Liver (tissue), 9 donors: ENCODE results near the gene MFSD6. TPM values are rescaled to one million over a fixed set of nuclear protein-coding genes. Genes with fewer than 3 reads are reported as not detected.

Source experiments
- DNase-seq: peaks from one replicate; pipeline ENCODE4 v3.0.0-alpha.2; 2017; ENCODE audit warnings: low spot score
- H3K27ac ChIP-seq, 2 donors: one replicate each; pipeline ENCODE4 v1.7.0; 2013; ENCODE audit warnings: inconsistent platforms in 2 of 2, low read length in 2 of 2, control low read depth in 1 of 2, low read depth in 1 of 2, mild to moderate bottlenecking in 1 of 2
- H3K27me3 ChIP-seq, 4 donors: one replicate each; pipeline versions ENCODE4 v1.6.1 to v1.7.0; 2013; ENCODE audit warnings: low read length in 3 of 4, inconsistent platforms in 1 of 4, mild to moderate bottlenecking in 1 of 4, moderate library complexity in 1 of 4; ENCODE audit not compliant: control insufficient read depth in 4 of 4, insufficient read depth in 4 of 4
- H3K36me3 ChIP-seq, 4 donors: one replicate each; pipeline versions ENCODE4 v1.6.1 to v1.7.0; 2013; ENCODE audit warnings: low read length in 3 of 4, mild to moderate bottlenecking in 3 of 4, low read depth in 1 of 4, moderate library complexity in 1 of 4; ENCODE audit not compliant: control insufficient read depth in 4 of 4, insufficient read depth in 3 of 4
- H3K4me1 ChIP-seq, 4 donors: one replicate each; pipeline versions ENCODE4 v1.6.1 to v1.7.0; 2013; ENCODE audit warnings: low read length in 3 of 4, mild to moderate bottlenecking in 3 of 4, moderate library complexity in 1 of 4; ENCODE audit not compliant: control insufficient read depth in 4 of 4, insufficient read depth in 4 of 4
- H3K4me3 ChIP-seq, 3 donors: one replicate each; pipeline versions ENCODE4 v1.6.1 to v1.7.0; 2013; ENCODE audit warnings: low read length in 3 of 3, control low read depth in 1 of 3, low read depth in 1 of 3, mild to moderate bottlenecking in 1 of 3
- H3K9ac ChIP-seq, 2 donors: one replicate each; pipeline ENCODE4 v1.7.0; 2013; ENCODE audit warnings: low read length in 2 of 2, mild to moderate bottlenecking in 2 of 2, moderate library complexity in 2 of 2, control low read depth in 1 of 2, low read depth in 1 of 2
- H3K9me3 ChIP-seq, 4 donors: one replicate each; pipeline versions ENCODE4 v1.6.1 to v1.7.0; 2013; ENCODE audit warnings: low read length in 3 of 4; ENCODE audit not compliant: control insufficient read depth in 4 of 4
- EGR1 ChIP-seq, 2 donors: IDR thresholded peaks; 2 replicates each; pipeline ENCODE4 v1.6.1; 2016 to 2018; ENCODE audit warnings: antibody characterized with exemption in 2 of 2, low read depth in 2 of 2
- FOXA1 ChIP-seq: IDR thresholded peaks from 2 replicates; pipeline ENCODE4 v1.6.1; 2016; ENCODE audit warnings: antibody characterized with exemption
- FOXA2 ChIP-seq: IDR thresholded peaks from 2 replicates; pipeline ENCODE4 v1.6.1; 2016; ENCODE audit warnings: antibody characterized with exemption
- GABPA ChIP-seq, 2 donors: IDR thresholded peaks in 1 of 2; conservative IDR thresholded peaks in 1 of 2; 2 replicates each; pipeline ENCODE4 v1.6.1; 2016; ENCODE audit warnings: antibody characterized with exemption in 2 of 2, mild to moderate bottlenecking in 1 of 2, moderate library complexity in 1 of 2
- HNF4A ChIP-seq, 2 donors: conservative IDR thresholded peaks; 2 replicates each; pipeline ENCODE4 v1.6.1; 2016; ENCODE audit warnings: antibody characterized with exemption in 2 of 2, mild to moderate bottlenecking in 2 of 2
- HNF4G ChIP-seq: IDR thresholded peaks from 2 replicates; pipeline ENCODE4 v1.6.1; 2016; ENCODE audit warnings: antibody characterized with exemption
- JUND ChIP-seq, 2 donors: IDR thresholded peaks; 2 replicates each; pipeline ENCODE4 v1.6.1; 2016; ENCODE audit warnings: antibody characterized with exemption in 2 of 2
- NR2F2 ChIP-seq: IDR thresholded peaks from 2 replicates; pipeline ENCODE4 v1.6.1; 2016; ENCODE audit warnings: antibody characterized with exemption
- RAD21 ChIP-seq, 2 donors: IDR thresholded peaks; 2 replicates each; pipeline ENCODE4 v1.6.1; 2016; ENCODE audit warnings: antibody characterized with exemption in 2 of 2, mild to moderate bottlenecking in 2 of 2
- RXRA ChIP-seq, 2 donors: IDR thresholded peaks; 2 replicates each; pipeline ENCODE4 v1.6.1; 2017 to 2018; ENCODE audit warnings: antibody characterized with exemption in 2 of 2, mild to moderate bottlenecking in 1 of 2
- SP1 ChIP-seq: IDR thresholded peaks from 2 replicates; pipeline ENCODE4 v1.6.1; 2018; ENCODE audit warnings: antibody characterized with exemption, mild to moderate bottlenecking
- TAF1 ChIP-seq: conservative IDR thresholded peaks from 2 replicates; pipeline ENCODE4 v1.6.1; 2016; ENCODE audit warnings: antibody characterized with exemption, mild to moderate bottlenecking
- YY1 ChIP-seq: IDR thresholded peaks from 2 replicates; pipeline ENCODE4 v1.6.1; 2016; ENCODE audit warnings: antibody characterized with exemption, mild to moderate bottlenecking
- WGBS: extraction: QIAGEN DNeasy Blood & Tissue Kit; methylation state at CpG from one replicate; pipeline ENCODE4 v1.1.7; 2013; 5-methylcytosine and 5-hydroxymethylcytosine counted together
- polyA plus RNA-seq, 2 donors: library from polyadenylated mRNA; stranded (reverse) in 1 of 2; unstranded in 1 of 2; fragments of 200-250 nt in 1 of 2; fragments of >200 nt in 1 of 2; fragmentation: Nextera tagmentation in 1 of 2; extraction: Ambion mirVana in 1 of 2; gene quantifications; one replicate each; pipeline versions ENCODE4 v1.2.1 to v1.2.3, GENCODE V29; 2013 to 2015
- total RNA-seq, 2 donors: library from RNA; depleted of rRNA; stranded (reverse); fragments of >200 nt; gene quantifications; one replicate each; pipeline ENCODE4 v1.2.3, GENCODE V29; 2014
- TF ChIP-seq, protein P1 (sequence below): IDR thresholded peaks from 2 replicates; pipeline ENCODE4 v1.6.1; 2016; ENCODE audit warnings: antibody characterized with exemption, mild to moderate bottlenecking
- TF ChIP-seq, protein P2 (sequence below): IDR thresholded peaks from 2 replicates; pipeline ENCODE4 v1.6.1; 2016; ENCODE audit warnings: antibody characterized with exemption
- TF ChIP-seq, protein P3 (sequence below): fragments of 150-350 bp; IDR thresholded peaks from 2 replicates; pipeline ENCODE4 v1.5.1; 2017; ENCODE audit warnings: improper control_type of control experiment, low read depth, low read length; ENCODE audit not compliant: missing input control
- TF ChIP-seq, protein P4 (sequence below): IDR thresholded peaks from 2 replicates; pipeline ENCODE4 v1.6.1; 2016; ENCODE audit warnings: antibody characterized with exemption
- TF ChIP-seq, protein P5 (sequence below): IDR thresholded peaks from 2 replicates; pipeline ENCODE4 v1.6.1; 2016; ENCODE audit warnings: antibody characterized with exemption
- donor health status: healthy.
- donor health status: healthy.
- donor health status: healthy.
- donor health status: healthy.
- donor health status: healthy.

The MFSD6 gene
- total and polyA plus RNA-seq, 4 donors: 0.83 to 9.5 (median 2.4) TPM

DNA sequence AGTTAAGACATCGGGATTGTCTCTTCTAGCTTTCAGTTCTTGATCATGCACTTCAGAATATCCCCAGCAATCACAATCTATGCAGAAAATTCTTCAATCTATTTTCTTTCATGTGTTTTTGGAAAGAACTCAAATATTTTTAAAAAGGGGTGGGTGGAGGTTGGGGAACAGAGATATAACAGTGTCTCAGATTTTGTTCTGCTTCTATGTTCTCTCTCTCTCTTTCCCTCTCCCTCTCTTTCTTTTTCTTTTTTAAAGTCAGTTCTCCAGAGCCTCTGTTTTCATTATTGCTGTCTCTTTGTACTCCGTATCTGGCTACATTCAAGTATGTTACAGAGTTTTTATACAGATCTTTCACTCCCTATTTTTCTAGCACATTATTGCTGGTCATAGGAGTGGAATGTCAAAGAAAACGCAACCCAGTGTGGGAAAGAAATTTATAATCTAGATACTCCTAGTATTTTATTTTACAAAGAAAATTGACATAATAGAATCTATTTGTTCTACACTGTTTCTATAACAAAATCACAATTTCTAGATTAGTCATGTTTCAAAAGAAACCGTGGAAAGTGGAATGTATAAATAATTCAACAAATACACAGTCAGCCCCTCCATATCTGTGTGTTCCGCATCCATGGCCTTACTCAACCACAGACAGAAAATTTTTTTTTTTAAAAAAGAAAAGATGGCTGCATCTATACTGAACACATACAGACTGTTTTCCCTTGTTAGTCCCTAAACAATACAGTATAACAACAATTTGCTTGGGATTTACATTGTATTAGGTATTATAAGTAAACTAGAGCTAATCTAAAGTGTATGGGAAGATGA is 137.6 kb downstream of the MFSD6 start:
- H3K9ac ChIP-seq: no peak overlapping the region
- no peak overlapping the region for H3K4me3 ChIP-seq

DNA sequence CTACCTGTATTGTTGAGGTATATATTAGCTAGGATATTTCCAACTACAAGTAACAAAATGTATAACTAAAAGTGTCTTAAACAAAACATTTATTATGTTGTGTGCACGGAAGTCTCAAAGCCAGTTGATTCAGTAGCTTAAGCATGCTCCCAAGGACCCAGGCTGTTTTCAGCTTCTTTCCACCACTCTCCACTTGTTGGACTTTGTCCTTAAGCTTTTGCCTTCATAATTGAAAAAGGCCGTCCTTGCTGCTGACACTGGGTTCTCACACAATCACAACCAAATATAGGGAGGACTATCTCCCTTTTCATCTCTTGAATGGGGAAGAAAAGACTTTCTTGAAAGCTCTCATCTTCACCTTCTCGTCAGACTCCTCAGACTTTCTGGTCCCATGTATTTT is 138.6 kb downstream of the MFSD6 start:
- H3K27ac ChIP-seq: no peak overlapping the region
- H3K9ac ChIP-seq: no peak overlapping the region
- H3K36me3 ChIP-seq: no peaks in the 10 kb centered on the region
- 92% methylated on average over 3 of the region's 3 CpGs for WGBS
- H3K4me3 ChIP-seq: no peak overlapping the region
- H3K9me3 ChIP-seq: no peaks in the 10 kb centered on the region
- no peak for TF ChIP-seq GABPA (IDR thresholded peaks at IDR 0.05 in 1 of 2, conservative IDR thresholded peaks at IDR 0.05 in 1 of 2)
- TF ChIP-seq TAF1: no peak
- TF ChIP-seq, protein P1, sequence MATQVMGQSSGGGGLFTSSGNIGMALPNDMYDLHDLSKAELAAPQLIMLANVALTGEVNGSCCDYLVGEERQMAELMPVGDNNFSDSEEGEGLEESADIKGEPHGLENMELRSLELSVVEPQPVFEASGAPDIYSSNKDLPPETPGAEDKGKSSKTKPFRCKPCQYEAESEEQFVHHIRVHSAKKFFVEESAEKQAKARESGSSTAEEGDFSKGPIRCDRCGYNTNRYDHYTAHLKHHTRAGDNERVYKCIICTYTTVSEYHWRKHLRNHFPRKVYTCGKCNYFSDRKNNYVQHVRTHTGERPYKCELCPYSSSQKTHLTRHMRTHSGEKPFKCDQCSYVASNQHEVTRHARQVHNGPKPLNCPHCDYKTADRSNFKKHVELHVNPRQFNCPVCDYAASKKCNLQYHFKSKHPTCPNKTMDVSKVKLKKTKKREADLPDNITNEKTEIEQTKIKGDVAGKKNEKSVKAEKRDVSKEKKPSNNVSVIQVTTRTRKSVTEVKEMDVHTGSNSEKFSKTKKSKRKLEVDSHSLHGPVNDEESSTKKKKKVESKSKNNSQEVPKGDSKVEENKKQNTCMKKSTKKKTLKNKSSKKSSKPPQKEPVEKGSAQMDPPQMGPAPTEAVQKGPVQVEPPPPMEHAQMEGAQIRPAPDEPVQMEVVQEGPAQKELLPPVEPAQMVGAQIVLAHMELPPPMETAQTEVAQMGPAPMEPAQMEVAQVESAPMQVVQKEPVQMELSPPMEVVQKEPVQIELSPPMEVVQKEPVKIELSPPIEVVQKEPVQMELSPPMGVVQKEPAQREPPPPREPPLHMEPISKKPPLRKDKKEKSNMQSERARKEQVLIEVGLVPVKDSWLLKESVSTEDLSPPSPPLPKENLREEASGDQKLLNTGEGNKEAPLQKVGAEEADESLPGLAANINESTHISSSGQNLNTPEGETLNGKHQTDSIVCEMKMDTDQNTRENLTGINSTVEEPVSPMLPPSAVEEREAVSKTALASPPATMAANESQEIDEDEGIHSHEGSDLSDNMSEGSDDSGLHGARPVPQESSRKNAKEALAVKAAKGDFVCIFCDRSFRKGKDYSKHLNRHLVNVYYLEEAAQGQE: no peak
- no peak for TF ChIP-seq EGR1 (IDR thresholded peaks at IDR 0.05; ENCODE audit: low read depth in 2 of 2)
- no peak for TF ChIP-seq HNF4G
- TF ChIP-seq FOXA2: no peak
- TF ChIP-seq FOXA1: no peak
- TF ChIP-seq, protein P2, sequence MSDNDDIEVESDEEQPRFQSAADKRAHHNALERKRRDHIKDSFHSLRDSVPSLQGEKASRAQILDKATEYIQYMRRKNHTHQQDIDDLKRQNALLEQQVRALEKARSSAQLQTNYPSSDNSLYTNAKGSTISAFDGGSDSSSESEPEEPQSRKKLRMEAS: no peak
- TF ChIP-seq, protein P3, sequence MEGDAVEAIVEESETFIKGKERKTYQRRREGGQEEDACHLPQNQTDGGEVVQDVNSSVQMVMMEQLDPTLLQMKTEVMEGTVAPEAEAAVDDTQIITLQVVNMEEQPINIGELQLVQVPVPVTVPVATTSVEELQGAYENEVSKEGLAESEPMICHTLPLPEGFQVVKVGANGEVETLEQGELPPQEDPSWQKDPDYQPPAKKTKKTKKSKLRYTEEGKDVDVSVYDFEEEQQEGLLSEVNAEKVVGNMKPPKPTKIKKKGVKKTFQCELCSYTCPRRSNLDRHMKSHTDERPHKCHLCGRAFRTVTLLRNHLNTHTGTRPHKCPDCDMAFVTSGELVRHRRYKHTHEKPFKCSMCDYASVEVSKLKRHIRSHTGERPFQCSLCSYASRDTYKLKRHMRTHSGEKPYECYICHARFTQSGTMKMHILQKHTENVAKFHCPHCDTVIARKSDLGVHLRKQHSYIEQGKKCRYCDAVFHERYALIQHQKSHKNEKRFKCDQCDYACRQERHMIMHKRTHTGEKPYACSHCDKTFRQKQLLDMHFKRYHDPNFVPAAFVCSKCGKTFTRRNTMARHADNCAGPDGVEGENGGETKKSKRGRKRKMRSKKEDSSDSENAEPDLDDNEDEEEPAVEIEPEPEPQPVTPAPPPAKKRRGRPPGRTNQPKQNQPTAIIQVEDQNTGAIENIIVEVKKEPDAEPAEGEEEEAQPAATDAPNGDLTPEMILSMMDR: no peak
- TF ChIP-seq, protein P4, sequence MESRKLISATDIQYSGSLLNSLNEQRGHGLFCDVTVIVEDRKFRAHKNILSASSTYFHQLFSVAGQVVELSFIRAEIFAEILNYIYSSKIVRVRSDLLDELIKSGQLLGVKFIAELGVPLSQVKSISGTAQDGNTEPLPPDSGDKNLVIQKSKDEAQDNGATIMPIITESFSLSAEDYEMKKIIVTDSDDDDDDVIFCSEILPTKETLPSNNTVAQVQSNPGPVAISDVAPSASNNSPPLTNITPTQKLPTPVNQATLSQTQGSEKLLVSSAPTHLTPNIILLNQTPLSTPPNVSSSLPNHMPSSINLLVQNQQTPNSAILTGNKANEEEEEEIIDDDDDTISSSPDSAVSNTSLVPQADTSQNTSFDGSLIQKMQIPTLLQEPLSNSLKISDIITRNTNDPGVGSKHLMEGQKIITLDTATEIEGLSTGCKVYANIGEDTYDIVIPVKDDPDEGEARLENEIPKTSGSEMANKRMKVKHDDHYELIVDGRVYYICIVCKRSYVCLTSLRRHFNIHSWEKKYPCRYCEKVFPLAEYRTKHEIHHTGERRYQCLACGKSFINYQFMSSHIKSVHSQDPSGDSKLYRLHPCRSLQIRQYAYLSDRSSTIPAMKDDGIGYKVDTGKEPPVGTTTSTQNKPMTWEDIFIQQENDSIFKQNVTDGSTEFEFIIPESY: no peak
- TF ChIP-seq NR2F2: no peak
- TF ChIP-seq YY1: no peak
- no peak for TF ChIP-seq RXRA (IDR thresholded peaks at IDR 0.05)
- TF ChIP-seq RAD21 (IDR thresholded peaks at IDR 0.05): no peak
- TF ChIP-seq HNF4A (conservative IDR thresholded peaks at IDR 0.05): no peak
- TF ChIP-seq JUND (IDR thresholded peaks at IDR 0.05): no peak
- TF ChIP-seq SP1: no peak
- TF ChIP-seq, protein P5, sequence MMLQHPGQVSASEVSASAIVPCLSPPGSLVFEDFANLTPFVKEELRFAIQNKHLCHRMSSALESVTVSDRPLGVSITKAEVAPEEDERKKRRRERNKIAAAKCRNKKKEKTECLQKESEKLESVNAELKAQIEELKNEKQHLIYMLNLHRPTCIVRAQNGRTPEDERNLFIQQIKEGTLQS: no peak
- H3K27me3 ChIP-seq: no peaks in the 10 kb centered on the region
- DNase-seq: no peak
- no peaks in the 10 kb centered on the region for H3K4me1 ChIP-seq

More for the DNA sequence above, 137.6 kb downstream of the MFSD6 start:
- Histone ChIP-seq H3K27me3 (no peaks in the 10 kb centered on the region), H3K27ac (no peak overlapping the region), H3K9me3 (peaks cover 0 to 1% (median 0%) of the 10 kb centered on the region in 4 donors), H3K36me3 (no peaks in the 10 kb centered on the region), H3K4me1 (no peaks in the 10 kb centered on the region)
- TF ChIP-seq EGR1 (IDR thresholded peaks at IDR 0.05; ENCODE audit: low read depth in 2 of 2): no peak
- TF ChIP-seq NR2F2: no peak
- TF ChIP-seq, protein P3: no peak
- no peak for TF ChIP-seq JUND (IDR thresholded peaks at IDR 0.05)
- DNase-seq: no peak
- 92% methylated on average over 5 of the region's 5 CpGs for WGBS
